ENCODE measurements around the gene DNM2.

GRCh38 chr19:10717356-10718204 is at the start of gene DNM2:
- TF ChIP-seq CTCF (IDR thresholded peaks at IDR 0.05) (peak; percentile 72 to 96 (median 92)), POLR2A (IDR thresholded peaks at IDR 0.05) (peak; percentile 89 to 94)

Data from Peyer's patch (tissue), 4 donors.